Astrocyte of the cerebellum (primary cell): Measurements from ENCODE around the gene C1QTNF1.
"Not testable (repeated sequence)": the region's sequence is repeated elsewhere in the genome, so short reads cannot be mapped to it uniquely, and the experiment has no call there.

Experiments used
- DNase-seq: peaks from one replicate; pipeline ENCODE4 v3.0.0-alpha.2; 2011; ENCODE audit warnings: low read depth
- H3K4me3 ChIP-seq: 2 replicates; pipeline ENCODE4 v1.5.1; 2011; ENCODE audit warnings: mild to moderate bottlenecking, low read depth, low read length, moderate library complexity
- in situ Hi-C: cut with HindIII; loops from 2 replicates; pipeline ENCODE4 v1.10.0; 2017; ENCODE audit warnings: low sequenced_read_pairs
- TF ChIP-seq, protein P1 (sequence below): IDR thresholded peaks from 2 replicates; pipeline ENCODE4 v1.5.1; 2012; ENCODE audit warnings: low read length, low read depth, moderate library complexity, mild to moderate bottlenecking; ENCODE audit errors: missing control alignments

C1QTNF1 gene

DNA sequence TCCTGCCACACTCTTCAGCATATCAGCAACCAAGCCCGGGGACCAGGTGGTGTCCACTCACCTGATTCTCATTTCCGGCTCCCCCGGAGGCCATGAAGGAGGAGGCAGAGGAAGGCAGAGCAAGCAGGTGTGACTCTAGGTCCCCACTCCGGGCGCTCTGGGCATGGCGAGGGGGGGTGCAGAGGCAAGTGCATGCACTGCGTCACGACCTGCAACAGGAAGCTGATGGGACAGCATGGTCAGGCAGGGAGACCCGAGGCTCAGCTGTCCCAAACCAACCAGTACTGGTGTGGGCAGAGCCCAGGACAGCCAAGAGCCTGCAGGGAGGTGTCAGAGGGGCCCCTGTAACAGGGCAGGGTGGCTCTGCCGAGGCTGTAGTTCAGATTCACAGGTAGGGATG lies 48.6 kb downstream of the C1QTNF1 start:
- H3K4me3 ChIP-seq, result no peak overlapping the region
- no peak for DNase-seq
- in situ Hi-C loops, result no loop called here
- TF ChIP-seq, protein P1, sequence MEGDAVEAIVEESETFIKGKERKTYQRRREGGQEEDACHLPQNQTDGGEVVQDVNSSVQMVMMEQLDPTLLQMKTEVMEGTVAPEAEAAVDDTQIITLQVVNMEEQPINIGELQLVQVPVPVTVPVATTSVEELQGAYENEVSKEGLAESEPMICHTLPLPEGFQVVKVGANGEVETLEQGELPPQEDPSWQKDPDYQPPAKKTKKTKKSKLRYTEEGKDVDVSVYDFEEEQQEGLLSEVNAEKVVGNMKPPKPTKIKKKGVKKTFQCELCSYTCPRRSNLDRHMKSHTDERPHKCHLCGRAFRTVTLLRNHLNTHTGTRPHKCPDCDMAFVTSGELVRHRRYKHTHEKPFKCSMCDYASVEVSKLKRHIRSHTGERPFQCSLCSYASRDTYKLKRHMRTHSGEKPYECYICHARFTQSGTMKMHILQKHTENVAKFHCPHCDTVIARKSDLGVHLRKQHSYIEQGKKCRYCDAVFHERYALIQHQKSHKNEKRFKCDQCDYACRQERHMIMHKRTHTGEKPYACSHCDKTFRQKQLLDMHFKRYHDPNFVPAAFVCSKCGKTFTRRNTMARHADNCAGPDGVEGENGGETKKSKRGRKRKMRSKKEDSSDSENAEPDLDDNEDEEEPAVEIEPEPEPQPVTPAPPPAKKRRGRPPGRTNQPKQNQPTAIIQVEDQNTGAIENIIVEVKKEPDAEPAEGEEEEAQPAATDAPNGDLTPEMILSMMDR, result no peak

DNA sequence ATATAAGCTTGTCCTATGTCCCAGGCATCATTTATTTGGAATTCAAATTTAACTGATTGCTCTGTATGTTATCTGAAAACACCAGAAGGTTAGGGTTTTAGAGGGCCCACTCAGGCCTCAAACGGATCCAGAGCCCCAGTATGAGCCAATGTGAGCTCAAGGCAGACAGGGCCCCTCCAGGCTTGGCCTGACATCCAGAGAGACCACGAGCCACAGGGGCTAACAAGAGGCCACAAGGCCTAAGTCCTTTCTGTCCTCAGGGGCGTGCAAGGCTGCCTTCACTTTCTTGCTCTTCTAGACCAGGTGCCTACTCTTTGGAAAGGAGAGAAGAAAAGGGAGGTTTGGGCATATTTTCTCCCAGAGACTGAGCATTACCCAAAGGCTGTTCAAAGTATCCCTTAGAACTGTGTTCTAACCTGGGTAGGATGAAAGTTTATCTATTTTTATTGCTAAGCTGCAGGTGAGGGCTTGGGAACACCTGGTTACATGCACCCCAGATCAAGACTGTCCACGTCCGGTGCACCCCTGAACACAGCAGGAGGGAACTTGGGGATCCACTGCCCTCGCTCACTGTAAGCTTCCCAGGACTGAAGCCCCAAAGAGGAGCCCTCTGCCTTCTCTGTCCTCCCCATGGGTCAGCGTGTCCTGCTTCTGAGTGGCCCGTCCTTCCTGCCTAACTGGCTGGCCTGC lies 49.2 kb downstream of the C1QTNF1 start:
- H3K4me3 ChIP-seq, result no peak overlapping the region
- in situ Hi-C loops, result no loop called here
- DNase-seq, result no peak
- TF ChIP-seq, protein P1, result no peak

DNA sequence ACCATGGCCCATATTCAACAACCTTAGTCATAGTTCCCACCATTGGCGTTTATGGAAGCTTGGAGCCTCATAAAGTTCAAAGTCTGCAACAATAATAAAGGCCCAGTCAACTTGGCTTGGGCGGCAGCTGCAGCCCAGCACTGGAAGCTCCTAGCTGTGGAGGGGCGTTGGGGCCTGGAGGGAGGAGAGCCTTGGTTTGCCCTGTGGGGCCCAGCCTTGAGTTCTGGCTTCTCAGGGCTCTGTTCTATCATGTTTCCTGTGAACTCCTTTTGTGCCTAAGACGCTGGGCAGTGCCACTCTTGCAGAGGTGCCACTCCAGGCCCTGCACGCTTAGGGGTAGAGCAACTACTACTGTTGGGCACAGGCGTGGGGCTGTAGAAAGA lies 49.7 kb downstream of the C1QTNF1 start:
- in situ Hi-C loops, result no loop called here
- TF ChIP-seq, protein P1, result no peak
- no peak overlapping the region for H3K4me3 ChIP-seq
- no peak for DNase-seq

DNA sequence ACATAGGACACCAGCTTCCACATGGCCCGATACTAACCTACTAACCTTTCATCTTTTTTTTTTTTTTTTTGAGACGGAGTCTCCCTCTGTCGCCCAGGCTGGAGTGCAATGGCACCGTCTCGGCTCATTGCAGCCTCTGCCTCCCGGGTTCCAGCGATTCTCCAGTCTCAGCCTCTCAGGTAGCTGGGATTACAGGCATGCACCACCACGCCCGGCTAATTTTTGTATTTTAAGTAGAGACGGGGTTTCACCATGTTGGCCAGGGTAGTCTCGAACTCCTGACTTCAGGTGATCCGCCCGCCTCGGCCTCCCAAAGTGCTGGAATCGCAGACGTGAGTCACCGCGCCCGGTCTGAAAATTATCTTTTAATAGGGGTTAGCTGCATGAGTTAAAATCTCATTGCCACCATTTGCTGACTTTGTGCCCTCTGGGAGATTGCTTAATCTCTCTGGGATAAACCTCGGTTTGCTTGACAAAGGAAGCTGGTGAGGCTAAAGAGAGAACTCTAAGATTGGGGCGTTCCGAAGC lies 50.2 kb downstream of the C1QTNF1 start:
- DNase-seq, in situ Hi-C loops: not testable (repeated sequence)
- H3K4me3 ChIP-seq, result peak overlapping the region; percentile 63

DNA sequence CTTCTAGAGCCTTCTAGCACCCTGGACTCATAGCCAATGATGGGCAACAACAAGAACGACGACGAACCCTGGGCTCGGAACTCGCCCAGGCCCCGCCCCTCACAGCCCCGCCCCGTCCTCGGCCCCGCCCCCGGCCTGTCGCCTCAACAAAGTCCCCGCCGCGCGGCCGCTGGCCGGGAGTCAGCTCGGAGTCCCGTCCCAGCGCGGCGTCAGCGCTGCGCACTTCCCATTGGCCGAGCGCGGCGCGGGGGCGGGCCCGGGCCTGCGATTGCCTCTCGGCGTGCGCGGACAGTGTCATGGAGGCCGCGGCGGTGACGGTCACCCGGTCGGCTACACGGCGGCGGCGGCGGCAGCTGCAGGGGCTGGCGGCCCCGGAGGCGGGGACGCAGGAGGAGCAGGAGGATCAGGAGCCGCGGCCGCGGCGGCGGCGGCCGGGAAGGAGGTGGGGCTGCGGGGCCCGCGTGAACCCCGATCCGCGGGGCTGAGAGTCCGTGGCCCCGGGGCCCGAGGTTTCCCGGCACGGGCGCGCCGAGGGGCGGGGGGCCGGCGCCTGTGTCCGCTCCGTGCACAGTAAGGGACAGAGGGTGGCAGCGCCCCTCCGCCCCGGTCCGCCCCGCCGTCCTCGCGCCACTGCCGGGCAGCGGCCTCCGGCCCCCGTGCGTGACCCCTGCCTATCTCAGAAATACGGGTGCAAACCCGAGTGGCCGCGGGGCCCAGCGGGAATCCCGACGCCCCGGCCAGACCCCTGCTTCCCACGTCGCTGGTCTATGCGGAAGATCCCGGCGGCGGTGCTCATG lies 50.9 kb downstream of the C1QTNF1 start, which contains the start of gene ENGASE:
Gene ENGASE, plus strand, starts transcription at position 176 of the 797 bp plus-strand sequence. Its CDS starts 121 bp downstream, at position 297.
- TF ChIP-seq, protein P1, result no peak
- peak; percentile 45 for DNase-seq
- peak within 1 kb of the TSS; percentile 63 for H3K4me3 ChIP-seq
- in situ Hi-C loops, result no loop called here

DNA sequence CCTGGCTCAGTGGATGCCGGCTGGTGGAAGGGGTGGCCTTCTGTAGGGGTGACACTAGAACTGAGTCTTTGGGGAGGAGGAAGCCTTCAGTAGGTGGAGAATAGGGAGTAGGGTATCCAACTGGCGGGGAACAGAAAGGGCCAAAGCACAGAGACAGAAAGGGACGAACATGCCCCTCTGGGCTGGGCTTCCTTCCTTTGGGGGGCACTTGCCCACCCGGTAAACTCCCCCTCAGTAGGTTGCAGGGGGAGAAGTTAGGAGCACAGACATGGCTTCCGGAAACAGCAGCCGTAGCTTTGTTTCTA lies 51.4 kb downstream of the C1QTNF1 start:
- no peak for DNase-seq
- TF ChIP-seq, protein P1, result no peak
- H3K4me3 ChIP-seq, result peak overlapping the region; percentile 63
- in situ Hi-C loops, result no loop called here
